Measurements from ENCODE around the gene LETMD1. TPM values are rescaled to one million over a fixed set of nuclear protein-coding genes. Genes with fewer than 3 reads are reported as not detected.
A peak's percentile ranks its signal among the peaks of the same experiment; 100 is the strongest.

LETMD1 gene
- total and polyA plus RNA-seq, 2 of the 13 experiments (the other 11 are each of a cell fraction or from before 2014, with no cell fraction given) = 43.3 to 87.7 TPM

DNA sequence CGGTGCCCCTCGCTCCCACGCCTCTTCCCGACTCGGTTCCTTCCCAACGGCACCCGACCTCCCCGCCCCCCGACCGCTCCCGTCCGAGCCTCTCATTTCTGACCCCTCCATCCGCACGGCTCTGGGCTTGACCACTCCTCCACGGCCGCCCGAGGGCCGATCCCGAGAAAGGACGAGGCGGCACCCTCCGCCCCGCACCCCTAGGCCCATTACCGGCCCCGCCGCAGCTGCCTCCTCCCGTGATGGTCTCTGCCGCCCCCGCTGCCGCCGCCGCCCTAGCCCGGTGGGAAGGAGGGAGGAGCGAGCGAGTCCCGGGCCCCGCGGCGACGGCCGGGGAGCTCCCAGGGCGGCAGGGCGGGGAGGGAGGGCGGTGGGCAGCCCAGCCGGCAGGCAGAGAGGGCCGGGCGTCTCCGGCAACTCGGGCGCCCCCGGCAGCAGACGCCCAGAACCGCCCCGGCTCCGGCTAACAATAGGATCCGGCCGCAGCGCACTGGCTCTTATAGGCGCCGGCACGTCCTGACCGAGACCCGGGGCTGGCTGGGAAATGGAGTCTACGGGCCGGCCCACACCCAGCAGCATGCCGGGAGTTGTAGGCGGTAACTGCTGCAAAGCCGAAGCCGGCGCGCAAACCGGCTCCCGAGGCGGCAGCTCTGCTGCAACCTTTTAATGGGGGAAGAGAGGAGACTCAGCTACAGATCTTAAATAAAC, 35.2 kb downstream of the LETMD1 start, which contains the start of gene CSRNP2 (continued):
- TF ChIP-seq, protein P1, sequence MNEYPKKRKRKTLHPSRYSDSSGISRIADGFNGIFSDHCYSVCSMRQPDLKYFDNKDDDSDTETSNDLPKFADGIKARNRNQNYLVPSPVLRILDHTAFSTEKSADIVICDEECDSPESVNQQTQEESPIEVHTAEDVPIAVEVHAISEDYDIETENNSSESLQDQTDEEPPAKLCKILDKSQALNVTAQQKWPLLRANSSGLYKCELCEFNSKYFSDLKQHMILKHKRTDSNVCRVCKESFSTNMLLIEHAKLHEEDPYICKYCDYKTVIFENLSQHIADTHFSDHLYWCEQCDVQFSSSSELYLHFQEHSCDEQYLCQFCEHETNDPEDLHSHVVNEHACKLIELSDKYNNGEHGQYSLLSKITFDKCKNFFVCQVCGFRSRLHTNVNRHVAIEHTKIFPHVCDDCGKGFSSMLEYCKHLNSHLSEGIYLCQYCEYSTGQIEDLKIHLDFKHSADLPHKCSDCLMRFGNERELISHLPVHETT (CRISPR knock-in tag; conservative IDR thresholded peaks at IDR 0.05) = peak; percentile 79
- TF ChIP-seq KLF9 (CRISPR knock-in tag; IDR thresholded peaks at IDR 0.05; ENCODE audit: low read depth) = no peak
- TF ChIP-seq NFKB2 (CRISPR knock-in tag; IDR thresholded peaks at IDR 0.05; ENCODE audit: borderline replicate concordance) = no peak
- TF ChIP-seq ZNF75D (CRISPR knock-in tag; IDR thresholded peaks at IDR 0.05; ENCODE audit: borderline replicate concordance) = no peak
- peak; percentile 51; the same call in 1 of the 2 replicates for TF ChIP-seq ZNF329 (CRISPR knock-in tag; IDR thresholded peaks at IDR 0.05; ENCODE audit: low read depth)
- TF ChIP-seq MAFF (IDR thresholded peaks at IDR 0.05; ENCODE audit: low read depth, low read length) = no peak
- peak; percentile 62; the same call in 1 of the 2 replicates for TF ChIP-seq ELF3 (CRISPR knock-in tag; IDR thresholded peaks at IDR 0.05)
- no peak for TF ChIP-seq MBNL3 (CRISPR knock-in tag; conservative IDR thresholded peaks at IDR 0.05)
- no peak for TF ChIP-seq HNRNPH1 (optimal IDR thresholded peaks at IDR 0.05; ENCODE audit: low read depth, low read length)
- TF ChIP-seq ZNF703 (CRISPR knock-in tag; IDR thresholded peaks at IDR 0.05; ENCODE audit: borderline replicate concordance) = no peak; the same call in 1 of the 2 replicates
- TF ChIP-seq, protein P2, sequence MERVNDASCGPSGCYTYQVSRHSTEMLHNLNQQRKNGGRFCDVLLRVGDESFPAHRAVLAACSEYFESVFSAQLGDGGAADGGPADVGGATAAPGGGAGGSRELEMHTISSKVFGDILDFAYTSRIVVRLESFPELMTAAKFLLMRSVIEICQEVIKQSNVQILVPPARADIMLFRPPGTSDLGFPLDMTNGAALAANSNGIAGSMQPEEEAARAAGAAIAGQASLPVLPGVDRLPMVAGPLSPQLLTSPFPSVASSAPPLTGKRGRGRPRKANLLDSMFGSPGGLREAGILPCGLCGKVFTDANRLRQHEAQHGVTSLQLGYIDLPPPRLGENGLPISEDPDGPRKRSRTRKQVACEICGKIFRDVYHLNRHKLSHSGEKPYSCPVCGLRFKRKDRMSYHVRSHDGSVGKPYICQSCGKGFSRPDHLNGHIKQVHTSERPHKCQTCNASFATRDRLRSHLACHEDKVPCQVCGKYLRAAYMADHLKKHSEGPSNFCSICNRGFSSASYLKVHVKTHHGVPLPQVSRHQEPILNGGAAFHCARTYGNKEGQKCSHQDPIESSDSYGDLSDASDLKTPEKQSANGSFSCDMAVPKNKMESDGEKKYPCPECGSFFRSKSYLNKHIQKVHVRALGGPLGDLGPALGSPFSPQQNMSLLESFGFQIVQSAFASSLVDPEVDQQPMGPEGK (CRISPR knock-in tag; IDR thresholded peaks at IDR 0.05) = peak; percentile 41
- 0 out of 2 replicates have a peak, but pooled peaks have one; percentile 60 for TF ChIP-seq MAF1 (CRISPR knock-in tag; IDR thresholded peaks at IDR 0.05; ENCODE audit: borderline replicate concordance)
- no peak for TF ChIP-seq ZNF253 (CRISPR knock-in tag; IDR thresholded peaks at IDR 0.05; ENCODE audit: borderline replicate concordance)
- TF ChIP-seq, protein P3, sequence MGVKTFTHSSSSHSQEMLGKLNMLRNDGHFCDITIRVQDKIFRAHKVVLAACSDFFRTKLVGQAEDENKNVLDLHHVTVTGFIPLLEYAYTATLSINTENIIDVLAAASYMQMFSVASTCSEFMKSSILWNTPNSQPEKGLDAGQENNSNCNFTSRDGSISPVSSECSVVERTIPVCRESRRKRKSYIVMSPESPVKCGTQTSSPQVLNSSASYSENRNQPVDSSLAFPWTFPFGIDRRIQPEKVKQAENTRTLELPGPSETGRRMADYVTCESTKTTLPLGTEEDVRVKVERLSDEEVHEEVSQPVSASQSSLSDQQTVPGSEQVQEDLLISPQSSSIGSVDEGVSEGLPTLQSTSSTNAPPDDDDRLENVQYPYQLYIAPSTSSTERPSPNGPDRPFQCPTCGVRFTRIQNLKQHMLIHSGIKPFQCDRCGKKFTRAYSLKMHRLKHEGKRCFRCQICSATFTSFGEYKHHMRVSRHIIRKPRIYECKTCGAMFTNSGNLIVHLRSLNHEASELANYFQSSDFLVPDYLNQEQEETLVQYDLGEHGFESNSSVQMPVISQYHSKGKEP (CRISPR knock-in tag; IDR thresholded peaks at IDR 0.05) = no peak
- TF ChIP-seq IKZF4 (CRISPR knock-in tag; IDR thresholded peaks at IDR 0.05; ENCODE audit: borderline replicate concordance, low read depth, not compliant biosample characterization) = no peak
- TF ChIP-seq, protein P4, sequence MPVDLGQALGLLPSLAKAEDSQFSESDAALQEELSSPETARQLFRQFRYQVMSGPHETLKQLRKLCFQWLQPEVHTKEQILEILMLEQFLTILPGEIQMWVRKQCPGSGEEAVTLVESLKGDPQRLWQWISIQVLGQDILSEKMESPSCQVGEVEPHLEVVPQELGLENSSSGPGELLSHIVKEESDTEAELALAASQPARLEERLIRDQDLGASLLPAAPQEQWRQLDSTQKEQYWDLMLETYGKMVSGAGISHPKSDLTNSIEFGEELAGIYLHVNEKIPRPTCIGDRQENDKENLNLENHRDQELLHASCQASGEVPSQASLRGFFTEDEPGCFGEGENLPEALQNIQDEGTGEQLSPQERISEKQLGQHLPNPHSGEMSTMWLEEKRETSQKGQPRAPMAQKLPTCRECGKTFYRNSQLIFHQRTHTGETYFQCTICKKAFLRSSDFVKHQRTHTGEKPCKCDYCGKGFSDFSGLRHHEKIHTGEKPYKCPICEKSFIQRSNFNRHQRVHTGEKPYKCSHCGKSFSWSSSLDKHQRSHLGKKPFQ (CRISPR knock-in tag; IDR thresholded peaks at IDR 0.05; ENCODE audit: insufficient replicate concordance) = no peak
- TF ChIP-seq MXI1 (IDR thresholded peaks at IDR 0.05; ENCODE audit: borderline replicate concordance, low read depth, low read length) = peak; percentile 77; the same call in 1 of the 3 replicates
- no peak; the same call in 1 of the 2 replicates for TF ChIP-seq ZNF225 (CRISPR knock-in tag; IDR thresholded peaks at IDR 0.05)
- TF ChIP-seq PRMT3 (CRISPR knock-in tag; IDR thresholded peaks at IDR 0.05; ENCODE audit: borderline replicate concordance, low read depth) = no peak
- TF ChIP-seq ZNF775 (CRISPR knock-in tag; IDR thresholded peaks at IDR 0.05; ENCODE audit: borderline replicate concordance) = no peak
- no peak for TF ChIP-seq ZNF451 (CRISPR knock-in tag; IDR thresholded peaks at IDR 0.05)
- peak; percentile 87; the same call in 1 of the 2 replicates for TF ChIP-seq KDM3A (CRISPR knock-in tag; IDR thresholded peaks at IDR 0.05; ENCODE audit: low read depth)
